CD4-positive, alpha-beta T cell treated with Interleukin-15 for 4 hours (primary cell): Measurements from ENCODE around the gene CCL4L2.
"Not testable (repeated sequence)": the region's sequence is repeated elsewhere in the genome, so short reads cannot be mapped to it uniquely, and the experiment has no call there.

Experiments
- DNase-seq: peaks from one replicate; pipeline ENCODE4 v3.0.0-alpha.2; 2020; ENCODE audit warnings: low spot score

Gene CCL4L2

DNA sequence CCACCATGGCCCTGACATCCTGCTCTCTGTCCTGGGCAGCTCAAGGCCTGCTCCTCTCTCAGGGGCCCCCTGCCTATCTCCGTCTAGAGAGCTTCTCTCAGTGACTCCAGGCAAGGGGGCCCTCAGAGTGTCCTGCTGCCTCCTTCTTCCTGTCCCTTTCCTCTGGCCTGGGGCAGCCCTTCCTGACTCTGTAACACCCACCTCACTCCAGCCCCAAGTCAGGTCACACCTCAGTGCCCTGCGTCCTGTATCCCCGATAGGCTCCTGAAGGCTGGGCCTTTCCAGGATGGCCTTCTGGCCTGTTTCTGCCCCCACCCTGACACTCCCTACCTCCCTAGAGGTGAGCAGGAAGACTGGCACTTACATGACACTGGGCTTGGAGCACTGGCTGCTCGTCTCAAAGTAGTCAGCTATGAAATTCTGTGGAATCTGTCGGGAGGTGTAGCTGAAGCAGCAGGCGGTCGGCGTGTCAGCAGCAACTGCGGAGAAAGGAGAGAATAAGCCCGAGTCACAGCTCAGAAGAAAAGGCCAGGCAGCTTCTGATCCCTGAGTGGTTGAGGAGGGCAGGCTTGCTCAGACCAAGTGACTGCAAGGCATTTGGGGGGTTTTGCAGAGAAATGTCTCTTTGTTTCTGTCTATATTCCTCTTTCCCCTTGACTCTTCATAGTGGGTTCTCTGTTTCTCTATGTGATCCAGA lies 15.3 kb upstream of the CCL4L2 start:
- DNase-seq = no peak

DNA sequence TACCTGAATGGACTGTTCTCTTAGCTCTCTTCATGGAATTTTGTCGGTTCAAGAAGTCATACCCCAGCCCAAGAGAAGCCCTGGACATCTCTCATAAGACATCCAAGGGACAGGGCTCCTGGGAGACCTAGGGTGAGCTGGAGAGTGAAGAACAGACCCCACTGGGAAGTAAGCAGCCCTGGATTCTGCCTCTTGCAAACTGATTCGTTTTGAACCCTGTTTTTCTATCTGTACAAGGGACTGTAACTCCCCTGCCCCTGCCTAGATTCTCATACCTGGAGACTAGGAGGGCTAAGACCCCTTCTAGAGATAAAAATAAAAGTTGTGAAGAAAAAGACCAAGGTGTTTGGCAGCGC lies 14.8 kb upstream of the CCL4L2 start:
- DNase-seq = no peak

DNA sequence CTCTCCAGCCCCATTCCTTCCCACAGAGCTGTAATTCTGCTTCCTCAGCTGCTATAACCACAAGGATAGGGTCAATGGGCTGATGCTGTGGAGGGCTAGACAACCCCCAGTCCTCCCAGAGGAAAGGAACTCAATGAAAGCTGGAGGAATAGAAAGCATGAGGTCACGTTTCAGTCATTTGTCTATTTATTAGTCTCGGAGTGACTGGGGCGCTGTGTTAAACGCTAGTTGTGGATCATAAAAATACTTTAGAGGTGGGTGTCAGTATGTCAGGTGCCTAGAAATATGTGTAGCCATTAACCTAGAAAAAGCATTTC lies 13.5 kb upstream of the CCL4L2 start:
- no peak for DNase-seq

DNA sequence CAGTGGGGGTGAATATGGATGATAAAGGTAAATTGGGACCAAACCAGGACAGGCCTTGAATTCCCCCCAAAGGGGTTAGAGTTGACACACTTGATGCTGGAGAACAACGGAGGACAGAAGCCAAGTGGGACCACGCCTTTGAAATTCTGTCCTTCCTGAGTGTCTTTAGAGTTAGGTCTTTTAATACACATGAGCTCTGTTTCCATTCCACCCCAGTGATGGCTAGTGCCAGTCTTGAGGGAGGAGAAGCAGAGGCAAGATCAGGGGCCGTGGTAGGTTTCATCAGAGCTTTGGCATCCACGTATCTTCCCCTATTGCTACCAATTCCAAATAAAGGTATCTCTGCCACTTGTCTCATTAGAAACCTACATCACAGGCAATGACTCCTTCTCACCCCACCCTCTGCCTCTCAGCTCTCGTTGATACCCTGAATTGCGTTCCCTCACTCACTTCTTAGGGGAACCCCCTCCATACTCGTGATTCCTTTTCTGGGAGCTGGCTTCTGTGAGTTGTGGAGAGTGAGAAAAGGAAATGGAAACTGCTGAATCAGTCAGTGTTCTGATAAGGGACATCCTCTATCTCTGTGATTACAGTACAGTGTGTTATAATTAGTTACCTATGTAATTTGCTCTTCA lies 11.9 kb upstream of the CCL4L2 start:
- DNase-seq = peak; percentile 53

DNA sequence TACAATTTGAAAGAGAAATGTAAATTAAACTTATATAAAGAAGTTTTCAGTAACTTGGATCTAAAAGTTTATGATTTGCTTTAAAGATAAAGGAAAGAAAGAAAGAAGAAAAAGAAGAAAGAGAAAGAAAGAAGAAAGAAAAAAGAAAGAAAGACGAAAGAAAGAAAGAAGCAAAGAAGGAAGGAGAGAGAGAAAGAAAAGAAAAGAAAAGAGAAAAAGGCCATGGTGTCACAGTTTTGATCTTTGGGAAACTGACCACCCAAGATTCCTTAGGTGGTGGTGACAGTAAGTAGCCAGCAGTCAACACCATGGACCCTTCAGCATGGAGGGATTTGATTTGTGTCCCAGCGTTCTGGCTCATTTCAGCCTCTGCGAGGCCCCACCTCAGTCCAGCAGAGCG lies 9.8 kb upstream of the CCL4L2 start:
- not testable (repeated sequence) for DNase-seq

DNA sequence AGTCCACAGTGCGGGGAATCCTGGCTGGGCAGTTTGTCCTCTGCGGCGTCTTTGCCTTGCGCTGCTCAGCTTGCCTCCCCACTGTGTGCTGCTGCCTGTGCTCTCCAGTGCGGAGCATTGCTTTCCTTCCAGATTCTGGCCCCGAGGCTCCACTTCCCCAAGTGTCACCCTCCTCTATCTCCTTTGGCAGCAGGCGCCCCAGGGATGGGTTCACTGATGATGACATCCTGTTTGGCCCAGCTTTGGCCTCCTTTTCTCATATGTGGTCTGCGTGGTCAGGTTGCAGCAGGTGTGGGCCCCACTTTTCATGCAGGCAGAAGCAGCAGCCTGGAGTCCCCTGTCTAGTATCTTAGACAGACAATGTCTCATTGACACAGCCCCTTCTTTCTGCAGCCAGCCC lies 9.4 kb upstream of the CCL4L2 start:
- not testable (repeated sequence) for DNase-seq

DNA sequence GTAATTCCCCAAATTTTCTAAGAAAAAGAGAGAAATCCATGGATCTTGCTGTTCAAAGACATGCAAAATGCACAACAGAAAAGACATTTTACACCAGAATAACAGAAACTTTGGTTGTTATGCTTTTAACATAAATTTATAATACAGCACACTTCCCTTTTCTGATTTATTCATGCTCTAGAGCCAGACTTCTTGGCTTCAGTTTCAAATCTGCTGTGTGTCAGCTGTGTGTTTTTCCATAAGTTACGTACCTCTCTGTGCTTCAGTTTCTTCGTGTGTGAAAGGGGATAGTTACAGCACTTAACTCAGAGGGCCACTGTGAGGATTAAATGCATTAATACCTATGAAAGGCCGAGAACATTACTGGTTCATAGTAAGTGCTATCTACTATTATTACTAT lies 7.5 kb upstream of the CCL4L2 start:
- no peak for DNase-seq

DNA sequence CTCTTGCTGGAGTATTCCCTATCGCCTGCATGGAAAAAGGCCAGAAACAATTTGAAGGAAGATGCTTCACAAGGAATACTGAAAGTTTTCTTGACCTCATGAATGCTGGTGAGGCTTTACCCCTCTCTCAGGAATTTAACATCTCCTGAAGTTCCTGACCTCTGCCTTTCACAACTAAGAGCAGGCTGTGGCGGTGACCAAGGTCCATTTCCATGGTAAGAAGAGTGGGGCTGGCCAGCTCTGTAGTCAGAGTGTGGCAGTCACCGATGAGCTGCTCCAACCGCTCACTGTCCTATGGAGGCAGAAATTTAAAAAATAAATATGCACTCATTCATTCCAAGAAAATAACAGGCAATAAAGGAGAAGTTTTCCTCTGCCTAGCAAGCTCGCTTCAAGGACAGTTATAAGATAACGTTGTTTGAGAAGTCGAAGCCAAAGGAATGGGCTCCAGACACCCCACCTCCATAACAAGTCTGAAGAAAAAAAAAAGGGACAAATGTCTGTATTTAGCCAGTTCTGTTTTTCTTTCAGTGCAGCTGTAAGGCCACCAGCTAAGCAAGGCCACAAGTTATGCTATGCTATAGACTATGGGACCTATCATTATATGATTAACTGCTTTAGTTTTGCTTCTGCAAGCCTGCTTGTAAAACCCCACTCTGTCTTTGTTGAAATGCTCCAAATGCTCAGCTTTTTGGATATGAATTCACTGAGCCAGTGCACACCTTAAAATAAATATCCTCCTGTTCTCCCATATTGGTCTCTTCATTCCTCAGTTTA lies 6.0 kb upstream of the CCL4L2 start:
- no peak for DNase-seq

DNA sequence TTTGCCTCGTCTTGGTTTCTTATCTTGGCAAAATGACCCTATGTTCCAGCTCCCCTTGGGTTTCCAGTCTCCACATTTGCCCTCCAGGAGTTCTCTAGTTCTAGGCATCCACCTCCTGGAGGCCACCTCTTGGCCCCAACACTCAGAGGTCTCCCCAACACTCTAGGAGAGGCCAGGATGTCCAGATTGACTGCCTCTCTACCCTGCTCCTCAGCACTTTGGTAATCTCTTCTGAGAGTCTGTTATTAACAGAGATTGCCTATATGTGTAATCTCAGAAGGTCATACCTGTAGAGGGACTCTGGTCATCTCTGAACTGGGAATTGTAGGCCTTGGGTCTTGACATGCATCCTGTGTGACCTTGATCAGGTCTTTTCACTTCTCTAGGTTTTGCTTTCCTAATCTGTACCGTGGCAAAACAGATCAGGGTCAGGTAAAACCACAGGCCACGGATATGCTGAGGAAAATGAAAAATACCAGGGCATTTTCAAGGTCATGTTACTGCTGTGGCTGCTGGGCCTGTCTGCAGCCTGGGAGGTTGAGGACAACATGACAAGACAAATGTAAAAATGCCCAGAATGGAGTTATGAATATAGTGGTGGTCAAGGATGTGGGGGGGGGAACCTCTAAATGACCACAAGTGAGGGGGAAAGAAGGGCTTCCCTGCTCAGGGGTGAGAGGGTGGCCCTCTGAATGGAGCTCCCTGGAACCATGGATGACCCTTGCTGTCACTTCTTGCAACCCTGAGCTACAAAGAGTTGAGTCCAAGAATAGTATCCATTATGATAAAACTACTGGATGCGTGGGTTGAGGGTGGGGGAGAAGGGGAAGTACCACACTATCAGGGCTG lies 5.0 kb upstream of the CCL4L2 start:
- no peak for DNase-seq

DNA sequence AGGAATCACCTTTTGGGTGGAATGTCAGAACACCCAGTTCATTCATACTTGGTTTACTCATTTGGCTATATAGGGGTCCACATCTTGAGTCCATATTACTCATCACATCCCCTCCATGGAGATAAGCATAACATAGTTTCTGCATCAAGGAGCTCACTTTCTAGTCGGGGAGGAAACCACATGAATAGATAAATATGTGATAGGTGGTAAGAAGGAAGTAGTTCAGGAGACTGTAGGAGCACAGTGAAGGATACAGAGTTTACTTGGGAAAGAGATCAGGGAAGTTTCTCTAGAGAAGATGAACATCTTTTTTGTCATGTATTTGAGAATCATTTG lies 4.4 kb upstream of the CCL4L2 start:
- DNase-seq = not testable (repeated sequence)

DNA sequence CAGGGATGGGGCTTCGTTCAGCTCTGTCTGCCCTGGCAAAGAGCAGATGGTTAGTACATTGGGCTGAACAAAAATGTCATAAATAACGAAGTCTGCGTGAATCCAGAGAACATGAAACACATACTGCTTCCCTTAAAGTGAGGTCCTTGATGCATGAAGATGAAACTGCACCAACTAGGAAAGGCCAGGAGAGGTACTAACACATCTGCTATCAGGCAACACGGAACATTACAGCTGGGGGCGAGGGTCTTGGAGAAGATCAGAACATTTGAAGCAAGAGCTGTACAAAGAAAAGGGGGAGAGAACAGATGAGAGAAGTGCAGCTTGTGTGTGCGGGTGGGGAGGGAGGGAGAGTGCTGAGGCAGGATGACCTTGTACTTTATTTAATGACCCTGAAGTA lies 3.5 kb upstream of the CCL4L2 start:
- DNase-seq = not testable (repeated sequence)

DNA sequence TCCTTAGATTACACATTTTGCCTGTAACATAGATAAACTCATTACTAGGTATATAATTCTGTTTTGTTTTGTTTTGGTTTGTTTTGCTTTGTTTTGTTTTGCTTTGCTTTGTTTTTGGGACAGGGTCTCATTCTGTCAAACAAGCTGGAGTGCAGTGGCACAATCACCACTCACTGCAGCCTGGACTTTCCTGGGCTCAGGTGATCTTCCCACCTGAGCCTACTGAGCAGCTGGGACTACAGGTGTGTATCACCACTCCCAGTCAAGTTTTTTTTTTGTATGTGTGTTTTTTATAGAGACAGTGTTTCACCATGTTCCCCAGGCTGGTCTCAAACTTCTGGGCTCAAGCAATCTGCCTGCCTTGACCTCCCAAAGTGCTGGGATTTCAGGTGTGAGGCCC lies 1.3 kb upstream of the CCL4L2 start:
- no peak for DNase-seq

DNA sequence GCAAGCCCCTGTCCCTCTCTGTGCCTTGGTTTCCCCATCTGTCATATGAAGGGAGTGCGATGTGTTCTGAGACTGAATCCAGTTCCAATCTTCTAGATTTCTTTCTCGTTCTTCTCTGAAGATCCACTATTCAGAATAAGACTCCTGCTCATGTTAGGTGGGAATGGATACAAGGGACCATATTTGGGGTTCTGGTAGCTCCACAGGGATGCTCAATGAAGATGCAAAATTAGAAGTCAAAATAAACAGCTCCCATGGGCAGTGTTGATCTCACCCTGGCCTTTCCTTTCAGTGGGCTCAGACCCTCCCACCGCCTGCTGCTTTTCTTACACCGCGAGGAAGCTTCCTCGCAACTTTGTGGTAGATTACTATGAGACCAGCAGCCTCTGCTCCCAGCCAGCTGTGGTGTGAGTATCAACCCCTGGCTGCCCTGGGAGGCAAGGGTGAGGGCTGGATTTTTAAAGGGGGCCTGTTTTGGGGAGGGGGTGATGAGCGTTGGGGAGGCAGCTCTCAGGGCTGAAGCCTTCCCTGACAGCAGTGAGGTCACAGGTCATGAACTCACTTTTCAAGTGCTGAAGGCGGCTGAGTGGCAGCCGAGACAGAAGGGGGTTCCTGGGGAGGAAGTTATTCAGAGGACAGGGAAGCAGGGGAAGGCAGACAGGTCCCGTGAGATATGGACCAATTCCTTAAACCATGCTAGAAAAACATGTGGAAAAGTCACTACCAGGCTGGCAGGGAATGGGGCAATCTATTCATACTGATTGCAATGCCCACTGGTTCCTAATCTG lies 815 bp downstream of the CCL4L2 start:
- DNase-seq = not testable (repeated sequence)

DNA sequence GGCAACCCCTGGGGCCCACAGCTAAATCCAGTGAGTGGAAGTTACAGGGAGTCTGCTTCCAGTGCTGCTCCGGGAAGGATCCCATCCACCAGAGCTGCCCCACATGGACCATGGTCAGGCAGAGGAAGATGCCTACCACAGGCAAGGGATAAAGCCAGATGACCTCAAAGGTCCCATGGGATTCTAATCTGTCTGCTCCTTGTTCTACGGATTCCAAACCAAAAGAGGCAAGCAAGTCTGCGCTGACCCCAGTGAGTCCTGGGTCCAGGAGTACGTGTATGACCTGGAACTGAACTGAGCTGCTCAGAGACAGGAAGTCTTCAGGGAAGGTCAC lies 1.4 kb downstream of the CCL4L2 start:
- no peak for DNase-seq

DNA sequence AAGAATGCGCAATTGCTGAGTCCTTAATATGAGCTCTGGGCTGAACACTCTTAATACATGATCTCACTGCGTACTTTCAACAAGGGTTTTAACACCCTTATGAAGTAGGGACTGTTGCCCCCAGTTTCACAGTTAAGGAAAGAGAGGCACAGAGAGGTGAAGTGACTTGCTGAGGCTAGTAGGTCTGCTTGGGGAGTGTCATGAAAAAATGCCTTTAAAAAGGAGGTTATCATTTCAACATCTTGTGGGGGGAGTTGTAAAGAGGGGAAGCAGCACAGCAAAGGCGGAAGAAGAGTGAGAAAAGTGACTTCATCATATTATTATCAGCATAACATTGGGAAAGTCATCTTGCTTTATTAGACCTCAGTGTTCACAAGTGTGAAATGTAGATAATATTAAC lies 2.1 kb downstream of the CCL4L2 start:
- no peak for DNase-seq

DNA sequence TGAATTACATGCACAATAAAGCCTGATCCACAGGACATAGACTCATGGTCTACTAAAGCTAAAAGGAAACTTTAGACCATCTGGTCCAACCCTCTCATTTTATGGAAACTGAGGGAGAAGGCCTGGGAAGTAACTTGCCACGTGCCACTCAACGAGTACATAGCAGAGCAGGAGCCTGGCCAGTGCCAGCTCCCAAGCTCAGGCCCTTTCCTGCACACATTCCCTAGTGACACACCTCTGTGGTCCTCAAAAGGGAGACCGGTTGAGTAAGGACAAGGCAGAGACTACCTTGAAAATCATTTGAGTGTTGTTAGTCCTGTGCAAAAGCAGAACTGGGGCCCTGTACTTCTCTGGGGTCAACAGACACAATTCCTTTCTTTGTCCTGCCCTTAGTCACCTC lies 2.8 kb downstream of the CCL4L2 start:
- no peak for DNase-seq

DNA sequence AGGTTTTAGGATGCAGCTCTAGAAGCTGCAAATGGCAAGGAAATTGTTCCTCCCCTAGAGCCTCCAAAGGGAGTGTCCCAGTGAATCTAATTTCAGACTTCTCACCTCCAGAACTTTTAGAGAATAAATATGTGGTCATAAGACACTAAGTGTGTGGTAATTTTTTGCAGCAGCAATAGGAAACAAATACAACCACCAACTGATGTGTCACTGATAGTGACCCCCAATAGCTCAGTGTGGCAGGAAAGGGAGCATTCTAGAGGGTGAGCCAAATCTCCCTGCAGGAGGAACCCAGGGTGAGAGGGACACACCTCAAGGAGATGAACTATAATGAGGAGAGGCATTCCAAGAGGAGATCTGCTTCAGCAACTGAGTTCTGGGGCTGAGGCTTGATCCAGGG lies 4.1 kb downstream of the CCL4L2 start:
- no peak for DNase-seq

DNA sequence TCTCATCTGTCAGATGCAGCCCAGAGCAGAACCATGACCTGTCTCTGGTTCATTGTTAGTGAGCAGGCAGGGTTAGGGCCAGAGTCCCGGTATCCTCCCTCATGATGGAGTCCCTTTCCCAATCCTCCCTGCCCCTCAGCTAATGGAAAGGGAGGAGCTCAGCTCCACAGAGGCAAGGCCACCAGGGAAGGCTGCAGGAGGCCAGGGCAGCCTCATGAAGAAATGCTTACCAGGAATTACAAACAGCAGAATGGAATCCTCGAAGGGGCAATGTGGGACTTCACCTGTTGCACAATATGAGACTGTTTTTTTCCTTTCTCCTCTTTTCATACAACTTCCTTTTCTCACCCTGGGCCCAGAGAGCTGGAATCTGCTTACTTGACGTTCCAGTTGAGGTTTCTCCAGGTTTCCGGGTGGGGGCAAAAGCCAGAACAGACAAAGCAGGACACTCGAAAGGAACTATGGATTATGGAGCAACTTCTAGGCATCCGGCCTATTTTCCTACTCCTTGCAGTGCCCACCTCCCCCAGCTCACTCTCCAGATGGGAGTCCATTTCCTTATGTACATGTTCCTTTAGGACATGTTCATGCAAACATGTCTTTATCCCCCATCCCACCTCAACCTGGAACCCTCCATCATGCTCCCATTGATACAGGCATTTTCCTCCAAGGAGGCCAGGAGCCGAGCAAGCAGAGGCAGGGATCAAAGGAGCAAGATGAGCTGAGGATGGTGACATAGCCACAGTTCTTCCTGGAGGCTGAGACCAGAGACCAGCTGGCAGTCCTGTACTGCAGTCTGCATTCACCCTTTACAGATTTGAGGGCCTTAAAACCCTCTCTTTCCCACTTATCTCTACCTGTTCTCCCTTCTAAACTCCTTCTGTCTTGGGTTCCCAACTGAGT lies 4.8 kb downstream of the CCL4L2 start:
- not testable (repeated sequence) for DNase-seq

DNA sequence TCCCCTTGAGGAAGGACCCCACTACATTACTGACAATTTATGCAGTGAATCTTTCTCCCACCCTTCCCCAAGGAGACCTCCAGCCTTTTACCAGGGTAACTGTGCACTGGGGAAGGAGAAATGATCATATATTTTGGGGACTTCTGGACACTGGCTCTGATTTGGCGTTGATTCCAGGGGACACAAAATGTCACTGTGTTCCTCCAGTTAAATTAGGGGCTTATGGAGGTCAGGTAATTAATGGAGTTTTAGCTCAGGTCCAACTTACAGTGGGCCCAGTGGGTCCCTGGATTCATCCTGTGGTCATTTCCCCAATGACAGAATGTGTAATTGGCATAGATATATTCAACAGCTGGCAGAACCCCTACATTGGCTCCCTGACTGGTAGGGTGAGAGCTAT lies 8.7 kb downstream of the CCL4L2 start:
- DNase-seq = not testable (repeated sequence)

DNA sequence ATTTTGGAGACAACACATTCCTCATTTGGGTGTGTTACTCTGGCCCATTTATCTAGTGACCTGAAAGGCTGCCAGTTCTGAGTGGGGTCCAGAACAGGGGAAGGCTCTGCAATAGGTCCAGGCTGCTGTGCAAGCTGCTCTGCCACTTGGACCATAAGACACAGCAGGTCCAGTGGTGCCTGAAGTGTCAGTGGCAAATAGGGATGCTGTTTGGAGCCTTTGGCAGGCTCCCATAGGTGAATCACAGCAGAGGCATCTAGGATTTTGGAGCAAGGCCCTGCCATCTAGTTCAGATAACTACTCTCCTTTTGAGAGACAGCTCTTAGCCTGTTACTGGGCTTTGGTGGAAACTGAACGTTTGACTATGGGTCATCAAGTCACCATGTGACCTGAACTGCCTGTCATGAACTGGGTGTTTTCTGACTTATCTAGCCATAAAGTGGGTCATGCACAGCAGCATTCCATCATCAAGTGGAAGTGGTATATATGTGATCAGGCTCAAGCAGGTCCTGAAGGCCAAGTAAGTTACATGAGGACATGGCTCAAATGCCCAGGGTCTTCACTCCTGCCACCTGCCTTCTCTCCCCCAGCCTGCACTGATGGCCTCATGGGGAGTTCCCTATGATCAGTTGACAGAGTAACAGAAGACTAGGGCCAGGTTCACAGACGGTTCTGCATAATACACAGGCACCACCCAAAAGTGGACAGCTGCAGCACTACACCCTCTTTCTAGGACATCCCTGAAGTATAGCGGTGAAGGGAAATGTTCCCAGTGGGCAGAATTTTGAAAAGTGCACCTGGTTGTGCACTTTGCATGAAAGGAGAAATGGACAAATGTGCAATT lies 10.1 kb downstream of the CCL4L2 start:
- DNase-seq = not testable (repeated sequence)
